PFSK-1 (cell line): ENCODE measurements around the gene HSPA12B.

Experiments used
- FOXP2 ChIP-seq: optimal IDR thresholded peaks from 2 replicates; pipeline ENCODE3; 2011; ENCODE audit warnings: borderline replicate concordance, control low read depth, inconsistent platforms; ENCODE audit not compliant: insufficient read depth; ENCODE audit errors: extremely low read length, extremely low read depth
- POLR2AphosphoS5 ChIP-seq: IDR thresholded peaks from 2 replicates; pipeline ENCODE4 v1.6.1; 2012; ENCODE audit warnings: low read depth, mild to moderate bottlenecking, control low read depth, low read length, moderate library complexity
- REST ChIP-seq, 2 experiments: IDR thresholded peaks; 2 replicates each; pipeline versions ENCODE4 v1.6.1 to v1.8.0; 2011 to 2012; ENCODE audit warnings: low read depth in 2 of 2, low read length in 2 of 2, control low read depth in 1 of 2, inconsistent platforms in 1 of 2, mild to moderate bottlenecking in 1 of 2, moderate library complexity in 1 of 2; ENCODE audit not compliant: insufficient read depth in 1 of 2
- SIN3A ChIP-seq: IDR thresholded peaks from 2 replicates; pipeline ENCODE4 v1.6.1; 2012; ENCODE audit warnings: mild to moderate bottlenecking, low read length, moderate library complexity, borderline replicate concordance; ENCODE audit not compliant: insufficient read depth
- TAF1 ChIP-seq: IDR thresholded peaks from 2 replicates; pipeline ENCODE4 v1.6.1; 2012; ENCODE audit warnings: low read length, control low read depth, borderline replicate concordance; ENCODE audit not compliant: insufficient read depth

Gene HSPA12B

GRCh38 chr20:3687655-3688054 is 44.8 kb upstream of the HSPA12B start:
- TF ChIP-seq REST (IDR thresholded peaks at IDR 0.05; ENCODE audit: insufficient read depth in 1 of 2, low read depth in 2 of 2, low read length in 2 of 2) (no peak), FOXP2 (no peak), TAF1 (no peak), SIN3A (no peak), POLR2AphosphoS5 (no peak)

DNA sequence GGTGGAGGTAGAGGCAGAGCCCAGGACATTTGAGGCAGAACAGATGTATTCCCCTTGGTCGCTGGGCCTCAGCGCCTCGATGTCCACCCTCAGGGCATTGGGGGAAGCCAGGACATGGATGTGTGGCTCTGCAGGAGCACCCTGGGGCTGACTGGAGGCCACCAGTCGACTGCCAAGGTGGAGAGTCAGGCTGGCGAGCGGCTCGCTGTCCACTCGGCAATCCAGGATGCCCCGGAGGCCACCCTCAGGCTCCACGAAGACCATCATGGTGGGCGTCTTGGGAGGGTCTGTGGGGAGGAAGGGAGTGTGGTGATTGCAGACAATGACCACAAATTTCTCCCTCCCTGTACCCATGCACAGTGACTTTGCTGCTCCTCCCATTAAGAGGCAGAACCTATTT is 42.5 kb upstream of the HSPA12B start:
- TF ChIP-seq FOXP2 (no peak), POLR2AphosphoS5 (no peak), SIN3A (no peak), REST (IDR thresholded peaks at IDR 0.05; ENCODE audit: insufficient read depth in 1 of 2, low read depth in 2 of 2, low read length in 2 of 2) (no peak), TAF1 (no peak)

DNA sequence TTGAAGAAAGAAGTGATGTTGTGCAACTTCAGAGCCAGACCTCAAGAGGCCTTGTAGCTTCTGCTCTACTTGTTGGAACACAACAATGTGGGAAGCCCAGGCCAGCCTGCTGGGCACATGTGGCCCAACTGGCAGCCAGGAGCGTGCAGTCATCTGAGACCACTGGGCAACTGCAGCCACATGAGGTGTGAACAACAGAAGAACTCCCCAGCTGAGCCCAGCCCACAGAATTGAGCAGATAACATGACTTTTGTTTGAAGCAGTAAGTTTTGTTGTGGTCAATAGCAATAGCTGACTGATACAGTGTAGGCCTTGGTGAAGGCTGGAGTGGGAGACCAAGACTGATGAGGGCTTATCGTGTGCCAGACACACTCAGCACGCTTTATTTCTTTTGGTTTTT is 42.1 kb upstream of the HSPA12B start:
- TF ChIP-seq FOXP2 (no peak), REST (IDR thresholded peaks at IDR 0.05; ENCODE audit: insufficient read depth in 1 of 2, low read depth in 2 of 2, low read length in 2 of 2) (no peak), SIN3A (no peak), POLR2AphosphoS5 (no peak), TAF1 (no peak)

DNA sequence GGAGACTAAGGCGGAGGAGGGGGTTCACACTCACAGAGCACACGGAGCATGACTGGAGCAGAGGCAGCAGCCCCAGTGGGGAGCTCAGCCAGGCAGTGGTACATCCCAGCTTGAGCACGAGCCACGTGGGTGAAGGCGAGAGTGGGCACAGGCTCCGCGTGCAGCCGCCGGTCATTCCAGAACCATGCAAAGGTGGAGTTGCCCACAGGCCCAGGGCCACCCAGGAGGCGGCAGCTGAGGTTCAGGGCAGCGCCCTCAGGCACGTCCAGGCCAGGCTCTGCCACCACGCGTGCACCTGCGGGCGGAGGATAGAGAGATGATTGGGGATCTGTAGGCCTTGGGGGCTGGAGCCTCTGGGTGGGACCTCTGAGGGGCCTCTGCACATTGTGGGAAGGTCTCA is 41.2 kb upstream of the HSPA12B start:
- TF ChIP-seq TAF1 (no peak), SIN3A (no peak), FOXP2 (no peak), POLR2AphosphoS5 (no peak), REST (IDR thresholded peaks at IDR 0.05; ENCODE audit: insufficient read depth in 1 of 2, low read depth in 2 of 2, low read length in 2 of 2) (no peak)

DNA sequence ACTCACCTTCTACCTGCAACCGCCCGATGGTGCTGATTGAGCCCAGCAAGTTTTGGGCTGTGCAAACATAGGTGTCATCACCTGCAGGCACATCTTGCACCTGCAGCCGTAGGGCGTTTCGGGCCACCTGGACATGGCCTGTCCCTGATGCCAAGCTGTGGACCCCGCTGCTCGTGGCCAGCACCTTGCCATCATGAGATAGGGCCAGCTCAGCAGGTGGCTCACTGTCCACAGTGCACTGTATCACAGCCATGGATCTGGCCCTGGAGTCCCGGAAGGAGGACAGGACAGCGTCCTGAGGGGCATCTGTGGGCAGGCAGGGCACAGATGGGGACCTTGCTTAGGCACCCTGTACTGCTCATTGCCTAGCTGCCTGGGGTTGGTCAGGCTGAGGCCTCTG is 40.6 kb upstream of the HSPA12B start:
- no peak for TF ChIP-seq FOXP2
- no peak for TF ChIP-seq POLR2AphosphoS5
- no peak for TF ChIP-seq REST (IDR thresholded peaks at IDR 0.05; ENCODE audit: insufficient read depth in 1 of 2, low read depth in 2 of 2, low read length in 2 of 2)
- no peak for TF ChIP-seq SIN3A
- no peak for TF ChIP-seq TAF1
